NCI-H1092 (cell line): ENCODE measurements around the gene CUX1.
"Not testable (repeated sequence)": the region's sequence is repeated elsewhere in the genome, so short reads cannot be mapped to it uniquely, and the experiment has no call there.

Source experiments
- DNase-seq: peaks from one replicate; lab custom pipeline; 2025; lab: John Stamatoyannopoulos, UW

Gene CUX1

DNA sequence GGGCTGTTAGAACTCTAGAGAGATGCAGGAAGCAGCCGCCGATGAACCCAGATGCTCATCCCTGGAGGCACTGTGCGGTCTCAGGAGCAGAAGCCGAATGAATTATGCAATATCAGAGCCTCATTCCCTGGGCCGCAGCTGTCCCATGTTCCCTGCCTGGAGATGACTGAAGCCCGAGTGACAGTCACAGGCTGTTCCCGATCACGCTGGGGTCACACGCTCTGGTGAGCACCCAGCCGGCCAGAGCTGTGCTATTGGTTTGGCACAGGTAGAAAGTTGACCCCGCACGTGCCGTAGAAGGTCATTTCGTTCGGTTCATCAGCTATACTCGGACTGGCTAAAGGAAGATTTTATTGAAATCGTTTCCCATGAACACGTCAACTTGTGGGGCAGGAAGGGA lies 328.7 kb downstream of the CUX1 start:
- DNase-seq, result no peak

DNA sequence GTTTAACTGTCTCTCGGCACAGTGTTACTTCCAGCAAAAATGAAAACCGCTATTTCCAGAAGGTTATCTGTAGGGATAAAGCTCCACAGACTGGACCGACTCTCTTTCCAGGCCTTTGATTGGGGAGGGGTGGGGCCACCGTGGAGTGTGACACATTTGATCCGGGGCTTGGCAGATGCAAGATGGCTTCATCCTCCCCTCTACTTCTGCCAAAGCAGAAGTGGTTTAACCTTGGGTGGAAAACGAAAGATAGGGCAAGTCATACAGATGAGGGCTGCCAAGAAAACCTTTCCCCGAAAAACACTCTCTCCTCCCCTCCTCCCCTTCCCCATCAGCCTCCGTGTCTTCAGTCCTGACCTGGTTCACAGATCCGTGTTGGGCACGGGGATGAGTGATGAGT lies 329.6 kb downstream of the CUX1 start:
- DNase-seq, result no peak

DNA sequence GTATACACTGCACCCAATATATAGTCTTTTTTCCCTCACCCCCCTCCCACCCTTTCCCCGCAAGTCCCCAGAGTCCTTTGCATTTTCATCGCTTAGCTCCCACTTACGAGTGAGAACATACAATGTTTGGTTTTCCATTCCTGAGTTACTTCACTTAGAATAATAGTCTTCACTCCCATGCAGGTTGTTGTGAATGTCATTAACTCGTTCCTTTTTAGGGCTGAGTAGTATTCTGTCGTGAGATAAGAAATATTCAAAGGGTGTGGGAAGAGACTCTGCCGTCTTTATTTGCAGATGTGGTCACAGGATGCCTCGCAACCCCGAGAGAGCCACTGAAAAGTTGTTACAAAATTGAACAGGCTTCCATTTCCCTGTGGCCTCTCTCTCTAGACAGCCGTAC lies 331.4 kb downstream of the CUX1 start:
- DNase-seq, result no peak

DNA sequence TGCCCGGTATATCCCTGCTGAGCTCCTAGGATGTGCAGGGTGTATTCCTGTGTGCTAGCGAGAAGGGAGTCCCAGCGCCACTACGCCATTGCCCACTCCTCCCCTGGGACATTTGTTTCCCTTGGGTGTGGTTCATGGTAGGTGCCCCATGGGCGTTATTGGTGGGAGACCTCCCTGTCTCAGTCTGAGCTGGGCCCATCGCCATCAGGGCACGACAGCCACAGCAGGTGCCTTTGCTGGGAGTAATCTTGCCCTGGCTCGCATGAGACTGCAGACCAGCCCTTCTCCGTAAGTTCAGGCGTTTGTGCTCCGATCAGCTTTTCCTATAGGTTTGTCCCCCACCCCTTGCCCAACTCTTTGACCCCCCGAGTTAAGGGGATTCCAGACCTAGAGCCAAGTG lies 332.0 kb downstream of the CUX1 start:
- no peak for DNase-seq

DNA sequence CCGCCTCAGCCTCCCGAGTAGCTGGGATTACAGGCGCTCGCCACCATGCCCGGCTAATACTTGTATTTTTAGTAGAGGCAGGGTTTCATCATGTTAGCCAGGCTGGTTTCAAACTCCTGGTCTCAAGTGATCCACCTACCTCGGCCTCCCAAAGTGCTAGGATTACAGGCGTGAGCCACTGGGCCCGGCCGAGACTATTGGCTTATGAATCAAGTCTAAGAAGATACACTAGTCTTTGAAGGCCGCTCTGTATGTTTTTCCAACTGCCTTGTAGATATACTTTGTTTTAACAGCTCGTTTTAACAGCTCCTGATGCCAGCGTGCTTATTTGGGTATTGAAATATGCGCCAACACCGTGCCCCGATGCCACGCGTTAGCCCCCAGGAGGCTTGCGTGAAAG lies 332.8 kb downstream of the CUX1 start:
- DNase-seq, result no peak

DNA sequence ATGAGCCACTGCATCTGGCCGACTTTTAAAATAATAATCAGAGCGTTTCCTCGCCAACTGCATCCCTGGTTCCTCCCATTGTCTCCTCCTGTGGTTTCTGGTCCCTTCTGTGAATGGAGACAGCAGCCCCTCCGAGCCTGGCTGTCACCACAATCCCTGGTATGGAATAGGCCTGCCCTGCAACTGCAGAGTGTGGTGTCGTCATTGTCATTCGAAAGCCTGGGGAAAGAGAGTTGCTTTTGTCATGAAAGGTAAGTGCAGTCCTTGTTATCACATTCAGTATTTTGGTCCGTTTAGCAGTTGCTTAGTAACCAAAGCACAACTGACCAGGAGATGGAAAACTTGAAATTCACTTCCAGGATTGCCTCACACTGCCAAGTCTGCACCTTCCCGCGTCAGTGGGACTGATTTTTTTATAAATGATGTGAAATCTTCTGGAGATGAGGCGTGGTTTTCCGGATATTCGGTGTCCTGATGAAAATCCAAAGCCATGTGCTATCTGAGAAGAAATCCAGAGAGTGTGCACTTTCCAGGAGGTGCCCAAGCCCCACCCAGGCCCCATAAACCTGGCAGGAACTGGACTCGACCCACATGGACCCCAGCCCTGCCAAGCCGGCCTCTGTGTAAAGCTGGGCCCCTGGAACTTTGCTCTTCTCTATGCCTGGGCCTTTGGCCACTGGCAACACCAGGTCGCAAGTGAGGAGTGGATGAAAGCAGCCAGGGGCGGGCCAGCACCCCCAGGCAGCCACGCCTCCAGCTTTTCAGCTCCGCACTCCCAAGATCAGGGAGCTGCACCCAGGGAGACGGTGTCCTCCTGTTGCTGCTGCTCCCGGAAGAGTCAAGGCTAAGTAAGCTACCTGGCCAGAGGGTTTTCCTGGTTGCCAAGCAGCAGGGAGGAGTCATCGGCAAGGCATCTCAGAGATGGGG lies 335.5 kb downstream of the CUX1 start:
- DNase-seq, result no peak

DNA sequence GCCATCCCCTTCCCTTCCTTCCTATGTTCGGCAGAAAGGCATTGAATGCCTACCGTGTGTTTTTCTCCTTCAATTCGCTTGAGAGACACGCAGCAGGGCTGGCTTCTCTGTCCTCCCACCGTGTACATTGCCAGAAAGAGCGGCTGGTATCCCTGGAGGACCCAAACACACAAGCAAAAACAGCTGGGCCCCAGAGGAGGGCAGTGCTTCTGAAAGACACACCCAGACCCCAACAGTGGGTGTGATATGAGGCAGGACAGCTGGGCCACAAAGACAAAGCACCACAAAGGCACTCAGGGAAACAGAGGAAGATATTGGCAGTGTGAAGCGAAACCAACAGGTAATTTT lies 336.1 kb downstream of the CUX1 start:
- DNase-seq, result no peak

DNA sequence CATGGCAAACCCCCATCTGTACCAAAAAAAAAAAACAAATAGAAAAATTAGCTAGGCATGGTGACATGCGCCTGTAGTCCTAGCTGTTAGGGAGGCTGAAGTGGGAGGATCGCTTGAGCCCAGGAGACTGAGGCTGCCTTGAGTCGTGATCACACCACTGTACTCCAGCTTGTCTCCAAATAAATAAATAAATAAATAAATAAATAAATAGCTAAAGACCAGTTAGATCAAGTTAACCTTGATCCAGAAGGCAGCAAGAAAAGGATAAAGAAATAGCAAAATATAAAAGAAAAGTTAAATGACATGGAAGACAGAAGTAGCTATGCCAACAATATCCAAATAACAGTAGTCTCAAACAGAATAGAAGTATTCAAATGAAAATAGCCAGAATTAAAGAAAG lies 337.0 kb downstream of the CUX1 start:
- DNase-seq, result no peak

DNA sequence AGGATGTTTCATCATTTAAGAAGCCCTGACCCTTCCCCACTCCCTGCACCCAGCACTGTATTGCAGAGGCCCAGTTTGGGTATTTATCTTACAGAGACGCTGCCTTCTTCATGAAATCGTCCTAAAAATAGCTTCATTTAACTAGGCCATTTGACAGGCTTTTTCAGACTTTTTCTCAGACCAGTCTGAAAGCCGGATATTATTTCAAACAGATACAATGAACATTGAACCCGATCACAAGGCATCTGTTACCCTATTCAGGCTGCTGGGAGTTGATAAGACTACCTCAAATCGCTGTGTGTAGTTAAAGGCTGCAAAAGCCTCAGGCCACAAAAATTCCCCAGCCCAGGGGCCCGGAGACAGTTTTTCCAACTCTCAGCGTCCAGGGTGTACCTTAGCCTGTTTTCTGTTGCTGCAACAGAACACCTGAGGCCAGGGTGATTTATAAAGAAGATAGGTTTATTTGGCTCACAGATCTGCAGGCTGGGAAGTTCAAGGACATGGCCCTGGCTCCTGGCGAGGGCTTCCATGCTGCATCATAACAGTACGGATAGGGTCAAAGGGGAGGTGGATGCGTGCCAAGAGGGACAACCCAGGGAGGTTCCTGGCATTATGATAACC lies 338.5 kb downstream of the CUX1 start:
- no peak for DNase-seq

DNA sequence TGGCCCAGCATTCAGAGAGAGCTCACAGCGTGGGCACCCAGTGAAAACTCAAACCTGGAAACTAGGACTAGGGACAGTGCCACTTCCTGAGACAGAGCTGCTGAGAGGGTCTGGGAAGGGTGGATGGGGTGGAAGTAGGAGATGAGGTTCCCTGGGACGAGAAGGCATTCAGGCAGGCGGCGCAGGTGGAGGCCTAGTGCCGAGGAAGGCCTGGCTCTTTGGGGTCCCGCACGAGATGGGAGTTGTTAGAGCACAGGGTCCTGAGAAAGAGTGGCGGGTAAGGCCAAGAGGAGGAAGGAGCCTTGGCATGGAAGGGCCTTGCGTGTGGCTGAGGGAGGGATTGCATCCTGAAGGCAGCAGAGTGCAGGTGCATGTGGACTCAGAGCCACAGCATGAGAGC lies 339.4 kb downstream of the CUX1 start:
- no peak for DNase-seq

DNA sequence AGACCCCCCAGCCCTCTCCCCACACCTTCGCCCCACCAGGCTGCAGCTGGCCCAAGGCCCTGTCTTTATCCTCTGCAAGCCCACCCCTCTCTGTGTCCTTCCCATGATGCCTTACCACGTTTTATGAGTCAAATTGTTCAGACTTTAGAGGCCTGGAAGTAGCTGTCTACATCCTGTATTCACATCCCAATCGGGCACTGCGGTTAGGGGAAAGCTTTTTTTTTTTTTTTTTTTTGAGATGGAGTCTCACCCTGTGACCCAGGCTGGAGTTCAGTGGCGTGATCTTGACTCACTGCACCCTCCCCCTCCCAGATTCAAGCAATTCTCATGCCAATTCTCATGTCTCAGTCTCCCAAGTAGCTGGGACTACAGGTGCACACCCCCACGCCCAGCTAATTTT lies 347.7 kb downstream of the CUX1 start:
- DNase-seq, result no peak

DNA sequence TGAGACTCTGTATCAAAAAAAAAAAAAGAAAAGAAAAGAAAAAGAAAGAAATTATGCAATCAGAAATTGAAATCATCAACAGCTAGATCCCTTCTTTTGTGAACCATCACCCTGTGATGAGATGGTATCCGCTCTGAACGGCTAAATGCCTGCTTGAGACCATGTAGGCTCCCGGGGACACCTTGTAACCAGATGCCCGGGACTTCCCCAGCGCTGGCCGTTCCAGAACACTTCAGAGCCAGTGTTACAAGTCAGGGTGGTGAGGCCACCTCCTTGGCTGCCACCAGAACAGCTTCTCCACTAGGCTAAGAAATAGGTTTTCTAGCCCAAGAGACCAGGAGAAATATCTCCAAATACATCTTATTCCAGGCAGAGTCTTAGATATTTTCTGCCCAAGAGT lies 349.8 kb downstream of the CUX1 start:
- no peak for DNase-seq

DNA sequence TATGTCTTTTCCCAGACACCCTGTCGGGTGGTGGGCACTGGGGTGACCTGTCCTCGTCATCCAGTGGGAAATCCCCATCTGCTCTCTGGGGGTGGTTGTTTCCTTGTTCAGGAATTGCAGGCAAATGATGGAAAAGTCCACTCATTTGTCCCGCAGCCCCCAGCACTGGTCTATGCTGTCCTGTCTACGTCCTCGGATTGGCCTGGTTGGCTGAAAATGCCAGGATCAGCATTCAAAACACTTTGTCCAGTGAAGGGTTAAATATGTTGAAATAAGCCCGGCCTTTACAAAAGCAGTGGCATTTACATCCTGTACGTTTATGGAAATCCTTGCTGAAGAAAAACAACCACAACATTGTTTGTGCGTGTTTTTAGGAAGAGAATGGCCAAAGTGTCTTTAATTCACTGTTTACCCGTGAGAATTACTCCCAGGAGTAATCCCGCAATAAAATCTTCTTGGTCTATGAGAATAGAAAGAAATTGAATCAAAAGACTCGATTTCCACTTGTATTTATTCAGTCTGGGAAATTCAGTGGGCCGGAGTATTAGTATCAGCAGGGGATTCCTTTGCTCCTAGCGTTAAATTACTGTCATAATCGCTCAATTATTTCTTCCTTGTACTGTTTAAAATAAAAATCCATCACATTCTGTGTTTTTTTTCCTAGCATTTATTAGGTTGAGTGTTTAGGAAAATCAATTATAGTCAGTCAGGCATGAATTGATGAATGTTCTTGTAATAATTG lies 352.4 kb downstream of the CUX1 start:
- no peak for DNase-seq

DNA sequence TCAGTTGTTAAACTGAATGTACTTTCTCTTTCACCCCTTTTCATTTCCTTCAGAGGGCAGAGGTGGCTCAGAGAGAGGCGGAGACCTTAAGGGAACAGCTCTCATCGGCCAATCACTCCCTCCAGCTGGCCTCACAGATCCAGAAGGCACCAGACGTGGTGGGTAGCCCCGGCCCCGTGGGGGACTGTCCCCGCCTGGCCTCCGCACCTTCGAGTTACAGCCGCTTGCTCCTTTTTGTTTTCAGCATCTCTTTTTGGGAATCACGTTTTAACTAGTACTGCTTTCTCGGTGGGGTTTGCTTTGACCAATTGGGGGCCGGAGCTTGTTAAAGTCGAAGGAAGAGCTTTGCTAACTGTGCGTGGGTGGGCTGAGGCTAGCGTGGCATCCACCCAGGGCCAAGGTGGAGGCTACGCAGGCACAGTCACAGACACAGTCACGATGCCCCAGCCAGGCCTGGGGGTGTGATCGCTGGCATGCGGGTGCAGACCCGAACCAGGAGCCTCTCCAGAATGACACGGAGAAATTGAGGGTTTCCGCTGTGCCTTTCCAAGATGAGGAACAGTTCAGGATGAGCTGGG lies 353.1 kb downstream of the CUX1 start:
- no peak for DNase-seq

DNA sequence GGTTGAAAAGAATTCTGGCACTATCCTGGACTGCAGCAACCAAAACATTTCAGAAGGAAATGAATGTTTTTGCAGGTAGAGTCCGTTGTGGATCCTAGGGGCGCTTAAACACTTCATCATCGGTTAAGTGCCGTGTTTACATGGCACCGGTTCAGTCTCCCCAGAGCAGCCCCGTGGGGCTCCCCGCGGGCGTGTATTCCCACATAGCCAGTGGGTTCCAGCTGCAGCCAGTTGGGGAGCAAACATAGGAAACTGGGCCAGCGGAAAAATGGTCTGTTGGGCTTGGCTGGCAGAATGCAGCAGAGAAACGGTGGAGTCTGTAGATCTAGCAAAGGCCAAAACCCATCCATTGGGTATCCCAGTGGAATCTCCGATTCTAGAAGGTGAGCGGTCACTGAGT lies 356.2 kb downstream of the CUX1 start:
- DNase-seq, result no peak

DNA sequence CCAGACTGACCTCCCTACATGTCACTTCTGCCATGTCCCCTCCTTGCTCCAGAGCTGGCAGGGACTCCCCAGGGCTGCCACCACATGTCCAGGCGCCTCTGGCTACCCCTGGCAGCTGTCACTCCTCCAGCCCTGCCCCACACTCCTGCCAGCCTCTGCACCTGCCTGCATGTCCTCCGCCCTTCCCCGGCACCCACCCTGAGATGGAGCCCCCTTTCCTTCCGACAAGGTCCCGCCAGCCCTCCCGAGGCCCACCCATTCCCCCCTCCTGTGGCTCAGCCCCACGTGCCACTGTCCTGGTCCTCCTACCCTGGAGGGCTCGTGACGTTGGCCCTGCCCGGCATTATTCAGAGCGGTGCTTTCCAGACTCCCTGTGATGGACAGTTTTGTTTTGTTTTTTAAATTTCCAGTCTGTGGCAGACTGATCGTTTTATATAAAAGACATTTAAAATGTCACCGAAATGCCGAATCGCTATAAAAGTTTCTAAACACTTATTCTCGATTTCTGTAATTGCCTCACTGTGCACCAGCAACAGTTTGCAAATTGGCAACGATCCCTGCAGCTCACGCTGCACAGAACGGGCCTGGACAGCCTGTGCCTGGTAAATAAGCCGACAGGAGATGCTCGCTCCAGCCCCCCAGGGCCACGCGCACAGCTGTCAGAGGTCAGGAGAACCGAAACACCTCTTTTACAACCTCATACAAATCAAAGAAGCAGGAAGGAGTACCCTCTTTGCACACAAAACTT lies 358.2 kb downstream of the CUX1 start:
- DNase-seq, result no peak

DNA sequence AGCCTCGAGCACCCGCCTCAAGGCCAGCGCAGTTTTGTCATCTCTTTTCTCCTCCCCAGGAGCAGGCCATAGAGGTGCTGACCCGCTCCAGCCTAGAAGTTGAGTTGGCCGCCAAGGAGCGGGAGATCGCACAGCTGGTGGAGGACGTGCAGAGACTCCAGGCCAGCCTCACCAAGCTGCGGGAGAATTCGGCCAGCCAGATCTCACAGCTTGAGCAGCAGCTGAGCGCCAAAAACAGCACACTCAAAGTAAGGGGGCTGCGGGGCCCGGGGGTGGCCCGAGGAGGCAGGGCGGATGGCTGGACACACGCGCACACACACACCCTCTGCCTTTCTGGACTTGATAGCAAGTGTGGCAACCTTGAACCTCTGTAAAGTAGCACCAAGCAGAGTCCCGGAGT lies 361.0 kb downstream of the CUX1 start:
- DNase-seq, result no peak

DNA sequence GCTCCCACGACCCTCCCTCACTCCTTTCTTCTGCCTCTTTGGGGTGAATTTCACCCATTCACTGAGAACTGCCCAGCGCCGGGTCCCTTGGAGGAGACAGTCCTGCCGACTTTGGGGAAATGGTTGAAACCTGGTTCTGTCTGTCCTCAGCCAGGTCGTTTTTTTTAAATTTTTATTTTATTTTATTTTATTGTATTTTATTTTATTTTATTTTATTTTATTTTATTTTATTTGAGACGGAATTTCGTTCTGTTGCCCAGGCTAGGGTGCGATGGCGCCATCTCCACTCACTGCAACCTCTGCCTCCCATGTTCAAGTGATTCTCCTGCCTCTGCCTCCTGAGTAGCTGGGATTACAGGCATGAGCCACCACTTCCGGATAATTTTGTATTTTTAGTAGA lies 363.3 kb downstream of the CUX1 start:
- DNase-seq, result no peak

DNA sequence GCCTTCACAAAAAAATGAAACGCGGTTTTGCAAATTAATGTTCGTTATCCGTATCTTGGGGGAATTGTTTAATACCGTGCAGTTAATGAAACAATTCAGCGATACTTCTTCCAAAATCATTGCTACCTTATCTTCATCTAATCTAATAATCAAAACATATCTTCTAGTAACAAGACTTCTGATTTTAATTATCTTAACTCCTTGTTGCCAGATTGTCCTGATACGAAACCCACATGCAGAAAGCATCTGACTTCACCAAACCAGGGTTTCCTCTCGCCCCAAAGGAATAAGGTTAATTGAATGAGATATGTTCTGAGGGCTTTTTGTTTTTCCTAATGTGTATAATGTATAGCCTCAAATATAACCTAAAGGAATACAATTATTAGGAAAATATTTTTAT lies 364.1 kb downstream of the CUX1 start:
- no peak for DNase-seq

DNA sequence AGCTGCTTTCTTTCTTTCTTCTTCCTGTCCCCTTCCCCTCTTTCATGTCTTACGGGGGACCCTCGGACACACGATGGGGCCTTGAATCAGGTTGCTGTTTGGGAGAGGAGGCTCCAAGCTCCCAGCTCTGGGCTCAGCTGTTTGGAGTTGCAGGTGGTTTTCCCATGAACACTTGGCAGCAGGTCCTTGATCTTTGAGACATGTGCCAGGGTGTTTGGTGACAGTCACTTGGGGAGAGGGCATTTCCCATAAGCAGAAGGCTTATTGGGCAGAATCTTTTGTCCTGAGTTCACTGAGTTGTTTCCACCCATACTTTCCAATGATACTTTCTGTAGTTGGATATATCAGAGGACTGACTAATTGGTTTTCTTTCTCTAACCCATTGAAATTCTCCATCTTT lies 364.6 kb downstream of the CUX1 start:
- DNase-seq, result no peak

DNA sequence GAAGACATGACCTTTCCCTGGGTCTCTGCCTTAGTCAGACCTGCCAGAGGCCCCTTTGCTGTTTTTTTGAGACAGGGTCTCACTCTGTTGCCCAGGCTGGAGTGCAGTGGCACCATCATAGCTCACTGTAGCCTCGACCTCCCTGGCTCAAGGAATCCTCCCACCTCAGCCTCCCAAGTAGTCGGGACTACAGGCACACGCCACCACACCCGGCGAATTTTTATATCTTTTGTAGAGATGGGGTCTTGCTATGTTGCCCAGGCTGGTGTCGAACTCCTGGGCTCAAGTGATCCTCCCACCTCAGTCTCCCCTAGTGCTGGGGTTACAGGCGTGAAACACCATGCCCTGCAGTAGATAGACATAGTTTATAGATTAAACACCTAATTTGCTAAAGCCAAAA lies 366.4 kb downstream of the CUX1 start:
- not testable (repeated sequence) for DNase-seq

DNA sequence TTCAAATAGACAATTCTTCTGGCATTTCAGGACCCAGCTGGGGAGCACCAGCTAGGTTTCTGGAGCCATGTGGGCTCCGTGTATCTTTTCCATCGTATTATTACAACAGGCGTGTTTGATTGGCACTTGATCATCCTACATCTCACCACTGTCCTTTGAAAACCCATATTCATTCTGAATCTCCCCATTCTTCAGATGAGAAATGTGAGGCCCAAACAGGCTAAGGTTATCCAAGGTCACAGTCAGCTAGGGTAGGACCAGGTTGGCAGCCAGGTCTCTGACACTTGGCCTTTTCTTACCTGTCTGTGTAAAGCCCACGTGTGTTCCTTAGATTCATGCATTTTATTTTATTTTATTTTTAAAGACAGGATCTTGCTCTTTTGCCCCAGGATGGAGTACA lies 366.9 kb downstream of the CUX1 start:
- no peak for DNase-seq
